Frontal cortex (tissue), 4 donors: ENCODE measurements around the gene GALNT14. TPM values are rescaled to one million over a fixed set of nuclear protein-coding genes. Genes with fewer than 3 reads are reported as not detected.
A peak's percentile ranks its signal among the peaks of the same experiment; 100 is the strongest.

Experiments used
- DNase-seq, 2 donors: peaks; one replicate each; pipeline ENCODE4 v3.0.0; 2012; ENCODE audit warnings: low spot score in 2 of 2
- FAIRE-seq: peaks from 2 replicates; lab custom pipeline; 2012; peaks lifted over from hg19 to GRCh38; lab: Jason Lieb, UNC
- total RNA-seq: library from RNA; depleted of rRNA; stranded (reverse); fragments of >200 nt; gene quantifications from one replicate; pipeline ENCODE4 v1.2.3, GENCODE V29; 2014
- donor health status: control.
- donor health status: control.
- donor health status: control.

GALNT14 gene
- total RNA-seq, 1 donor from 2014 or later: 10.2 TPM

- DNase-seq (no peak), FAIRE-seq (no peak)
These were observed 266.1 kb downstream of the GALNT14 start for GRCh38 chr2:30871980-30872789.

GRCh38 chr2:30871440-30871839, 266.8 kb downstream of the GALNT14 start:
- DNase-seq: no peak
- FAIRE-seq: no peak

DNA sequence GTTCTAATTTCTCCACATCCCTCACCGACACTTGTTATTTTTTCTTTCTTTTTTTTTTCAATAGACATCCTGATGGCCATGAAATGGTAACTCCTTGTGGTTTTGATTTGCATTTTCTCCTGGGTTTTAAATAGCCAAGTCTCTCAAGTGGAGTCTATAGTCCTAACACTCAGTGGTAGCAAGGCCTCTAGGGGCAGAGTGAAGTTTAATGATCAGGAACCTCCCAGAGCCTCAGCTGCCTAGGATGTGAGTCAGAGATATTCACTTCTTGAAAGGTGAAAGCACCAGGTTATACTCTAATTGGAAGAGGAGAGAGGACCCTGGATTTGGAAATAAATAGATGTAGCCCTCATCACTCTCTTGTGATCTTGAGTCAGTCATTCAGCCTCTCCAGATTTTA, 268.3 kb downstream of the GALNT14 start:
- no peak for FAIRE-seq
- DNase-seq: no peak

DNA sequence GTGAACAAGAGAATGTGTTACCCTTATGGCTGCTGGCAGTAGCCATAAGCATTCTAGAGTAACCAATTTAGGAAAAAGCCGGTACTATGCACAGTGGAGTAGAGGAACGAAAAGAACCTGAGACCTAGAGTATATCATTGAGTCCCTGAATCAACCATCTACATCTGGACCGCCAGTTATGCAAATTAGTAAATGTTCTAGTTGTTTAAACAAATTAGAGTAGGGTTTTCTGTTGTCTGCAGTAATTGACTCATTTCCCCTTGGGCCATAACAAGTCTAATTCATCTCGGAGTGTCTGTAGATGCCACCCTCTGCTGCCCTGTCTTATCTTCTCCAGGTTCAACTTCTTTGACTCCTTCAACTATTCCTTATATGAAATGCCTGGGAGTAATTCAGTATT, 270.9 kb downstream of the GALNT14 start:
- FAIRE-seq: no peak
- no peak for DNase-seq

DNA sequence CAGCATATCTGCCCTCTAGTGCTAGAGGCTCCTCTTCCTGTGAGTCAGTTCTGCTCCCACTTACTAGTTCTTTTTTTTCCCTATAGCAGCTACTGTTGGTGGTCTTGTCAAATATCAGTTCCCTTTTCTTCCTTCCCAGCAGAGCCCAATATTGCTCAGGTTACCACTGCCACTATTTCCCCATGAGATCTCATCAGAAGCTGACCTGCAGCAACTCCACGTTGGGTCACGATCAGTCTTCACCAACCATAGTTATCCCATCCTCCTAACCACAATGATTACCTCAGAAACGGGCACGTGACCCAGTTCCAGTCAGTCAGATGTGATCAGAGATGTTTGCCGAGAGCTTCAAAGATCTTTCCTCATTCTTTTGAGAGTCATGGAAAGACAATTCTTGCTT, 271.3 kb downstream of the GALNT14 start:
- FAIRE-seq (no peak), DNase-seq (no peak)

DNA sequence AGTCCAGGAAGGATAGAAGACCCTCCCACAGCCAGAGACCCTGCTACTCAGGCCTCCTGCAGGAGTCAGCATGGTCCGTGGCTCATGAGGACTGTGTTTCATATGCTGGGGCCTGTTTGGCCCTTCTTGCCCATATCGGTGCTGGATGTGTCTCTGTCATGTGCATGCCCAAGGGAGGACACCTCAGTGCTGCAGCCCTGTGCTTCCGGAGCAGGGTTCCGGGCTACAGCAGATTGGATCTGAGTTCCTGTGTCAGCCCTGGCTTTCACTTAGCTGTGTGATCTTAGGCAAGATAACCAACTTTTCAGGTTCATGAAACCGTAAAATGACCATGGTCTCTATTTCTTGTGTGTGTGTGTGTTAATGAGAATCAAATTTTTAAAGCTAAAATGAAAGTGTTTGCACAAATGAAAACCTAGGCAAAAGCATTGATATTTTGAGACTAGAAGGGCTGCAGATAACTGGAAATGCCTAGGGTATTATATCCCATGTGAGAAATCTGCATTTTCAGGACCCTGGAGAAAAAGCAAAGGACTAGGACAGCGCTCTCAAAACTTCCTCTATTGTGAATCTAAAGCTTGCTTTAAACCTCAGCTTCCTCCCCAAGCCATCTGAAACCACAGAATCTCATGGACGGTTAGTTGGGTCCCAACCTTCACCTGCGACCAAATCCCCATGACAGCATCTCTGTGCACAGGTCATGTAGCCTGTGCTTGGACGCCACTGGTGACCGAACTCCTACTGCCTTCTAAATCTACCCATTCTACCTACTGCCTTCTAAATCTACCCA, 272.2 kb downstream of the GALNT14 start:
- no peak for DNase-seq
- no peak for FAIRE-seq

DNA sequence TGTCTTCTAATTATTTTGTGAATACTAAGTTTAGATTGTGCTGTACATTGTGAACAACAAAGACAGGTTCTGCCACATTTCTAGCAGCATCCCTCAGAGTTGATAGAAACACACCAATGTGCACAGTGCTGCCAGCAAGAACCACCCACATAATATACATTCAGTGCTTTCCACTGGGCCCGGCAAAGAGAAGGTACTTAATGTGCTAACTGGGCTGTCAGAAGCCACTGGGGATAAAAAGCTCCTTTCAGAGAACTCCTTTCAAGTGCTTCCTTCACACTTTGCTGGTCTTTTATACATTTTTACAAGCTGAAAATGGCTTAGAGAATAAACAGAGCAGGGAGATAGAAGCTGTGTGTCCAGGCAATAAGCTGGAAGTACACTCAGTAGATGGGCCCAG, 273.0 kb downstream of the GALNT14 start:
- FAIRE-seq: no peak

GRCh38 chr2:30862054-30862651, 276.1 kb downstream of the GALNT14 start:
- peak; percentile 76 for FAIRE-seq
- peak; percentile 23 to 25 for DNase-seq

More for the DNA sequence above, 273.0 kb downstream of the GALNT14 start:
- DNase-seq: no peak

DNA sequence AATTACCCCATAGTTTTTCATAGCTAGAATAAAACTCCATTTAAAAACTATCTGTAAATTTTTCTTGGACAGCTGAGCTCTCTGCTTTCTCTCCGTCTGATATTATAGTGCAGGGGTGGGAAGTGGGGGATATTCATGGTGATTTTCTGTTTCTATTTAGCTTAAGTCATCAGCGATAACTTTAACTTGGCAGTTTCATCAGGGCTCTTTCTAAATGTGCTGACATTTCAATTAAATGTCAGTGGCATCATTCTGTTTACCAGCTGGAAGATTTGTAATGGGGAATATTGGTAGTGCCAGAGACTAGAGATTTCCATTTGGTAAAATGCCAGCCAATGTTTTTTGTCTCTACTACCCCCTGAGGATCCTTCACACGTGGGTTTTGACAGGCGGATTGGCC, 277.5 kb downstream of the GALNT14 start:
- no peak for FAIRE-seq
- no peak for DNase-seq

Other genes starting within 250 kb of the GALNT14 start
- gene CAPN14, start 79.1 kb upstream of the GALNT14 start, total RNA-seq: 0.82 TPM
- 7.7 TPM for gene EHD3, start 95.7 kb upstream of the GALNT14 start, total RNA-seq